Amniotic epithelial cell (primary cell): Measurements from ENCODE around the gene UQCR10.

Source experiments
- DNase-seq: peaks from one replicate; pipeline ENCODE4 v3.0.0-alpha.2; 2010; ENCODE audit warnings: low read depth

Gene UQCR10

GRCh38 chr22:29767171-29768051 lies at the start of gene UQCR10:
Gene UQCR10 (plus strand): TSS chr22:29767369. CDS start chr22:29767399, 30 bp downstream.
- peak; percentile 84 for DNase-seq

- no peak for DNase-seq
Measured at GRCh38 chr22:29717789-29718188, 49.4 kb upstream of the UQCR10 start.

- DNase-seq: no peak
Measured at GRCh38 chr22:29718949-29719898, 47.9 kb upstream of the UQCR10 start.

GRCh38 chr22:29719899-29720645 lies 47.1 kb upstream of the UQCR10 start, which contains the start of gene CABP7:
Gene CABP7 (plus strand): TSS chr22:29720003. CDS start chr22:29720425, 422 bp downstream.
- DNase-seq: no peak

- DNase-seq: no peak
Measured at GRCh38 chr22:29720811-29721323, 46.3 kb upstream of the UQCR10 start.

GRCh38 chr22:29722151-29722550 lies 45.0 kb upstream of the UQCR10 start:
- no peak for DNase-seq

GRCh38 chr22:29722587-29722986 lies 44.6 kb upstream of the UQCR10 start:
- no peak for DNase-seq

- DNase-seq: no peak
Measured at GRCh38 chr22:29723766-29724165, 43.4 kb upstream of the UQCR10 start.

GRCh38 chr22:29724843-29725242 lies 42.3 kb upstream of the UQCR10 start:
- DNase-seq: no peak

- no peak for DNase-seq
Measured at GRCh38 chr22:29726106-29726505, 41.1 kb upstream of the UQCR10 start.

- no peak for DNase-seq
Measured at GRCh38 chr22:29726512-29727130, 40.5 kb upstream of the UQCR10 start.

- peak; percentile 52 for DNase-seq
Measured at GRCh38 chr22:29727131-29727523, 40.0 kb upstream of the UQCR10 start.

GRCh38 chr22:29729161-29729560 lies 38.0 kb upstream of the UQCR10 start:
- DNase-seq: no peak

GRCh38 chr22:29731058-29731850 lies 35.9 kb upstream of the UQCR10 start:
- DNase-seq: no peak

- DNase-seq: no peak
Measured at GRCh38 chr22:29732883-29733282, 34.3 kb upstream of the UQCR10 start.

GRCh38 chr22:29733362-29734201 lies 33.6 kb upstream of the UQCR10 start:
- peak; percentile 72 for DNase-seq

GRCh38 chr22:29734406-29734805 lies 32.8 kb upstream of the UQCR10 start:
- DNase-seq: no peak

GRCh38 chr22:29734838-29735237 lies 32.3 kb upstream of the UQCR10 start:
- DNase-seq: no peak

- DNase-seq: no peak
Measured at GRCh38 chr22:29735416-29735815, 31.8 kb upstream of the UQCR10 start.
